Esophagus muscularis mucosa (tissue), 4 donors: ENCODE measurements around the gene NPB. TPM values are rescaled to one million over a fixed set of nuclear protein-coding genes. Genes with fewer than 3 reads are reported as not detected.

ENCODE experiments used
- DNase-seq: peaks from one replicate; pipeline ENCODE4 v3.0.0-alpha.2; 2017; ENCODE audit errors: extremely low spot score
- H3K27ac ChIP-seq, 4 donors: fragments of 200-600 bp; sonication (generic); replicated peaks in 1 of 4; 1 replicate in 3 of 4; 2 replicates in 1 of 4; pipeline ENCODE4 v1.5.1; 2016 to 2019; ENCODE audit warnings: mild to moderate bottlenecking in 1 of 4
- H3K27me3 ChIP-seq, 4 donors: fragments of 200-600 bp; sonication (generic); one replicate each; pipeline versions ENCODE4 v1.5.1 to v1.6.0; 2016 to 2019
- H3K36me3 ChIP-seq, 4 donors: fragments of 200-600 bp; sonication (generic); one replicate each; pipeline ENCODE4 v1.5.1; 2016 to 2019
- H3K4me1 ChIP-seq, 4 donors: fragments of 200-600 bp; sonication (generic); one replicate each; pipeline ENCODE4 v1.5.1; 2016 to 2019
- H3K4me3 ChIP-seq, 4 donors: fragments of 200-600 bp; sonication (generic); 1 replicate in 2 of 4; 2 replicates in 2 of 4; pipeline ENCODE4 v1.5.1; 2016 to 2019; ENCODE audit warnings: mild to moderate bottlenecking in 4 of 4, moderate library complexity in 1 of 4
- H3K9me3 ChIP-seq, 4 donors: fragments of 200-600 bp; sonication (generic); 1 replicate in 3 of 4; 2 replicates in 1 of 4; pipeline ENCODE4 v1.5.1; 2016 to 2019
- EP300 ChIP-seq: sonication (generic); formaldehyde crosslinking; IDR thresholded peaks from one replicate; pipeline ENCODE4 v1.6.1; 2017; ENCODE audit warnings: antibody characterized with exemption
- POLR2A ChIP-seq: fragments of 450-650 bp; IDR thresholded peaks from one replicate; pipeline ENCODE4 v1.6.1; 2017; ENCODE audit warnings: antibody characterized with exemption, moderate library complexity, mild to moderate bottlenecking, low read depth
- POLR2AphosphoS5 ChIP-seq, 2 donors: sonication (generic); formaldehyde crosslinking; IDR thresholded peaks; one replicate each; pipeline ENCODE4 v1.6.1; 2017; ENCODE audit warnings: antibody characterized with exemption in 2 of 2
- WGBS: methylation state at CpG from one replicate; pipeline ENCODE4 v1.1.5; 2018; 5-methylcytosine and 5-hydroxymethylcytosine counted together
- intact Hi-C: fragments of 100-400 bp; cut with DNase I; formaldehyde crosslinking; loops from one replicate; pipeline ENCODE4 v1.15.1; 2023
- total RNA-seq, 4 donors: library from RNA; depleted of rRNA; stranded (reverse); fragments of >200 nt; gene quantifications; one replicate each; pipeline versions ENCODE4 v1.1.0 to v1.2.1, GENCODE V29; 2016
- TF ChIP-seq, protein P1 (sequence below), 3 experiments: fragments of 200-600 bp in 2 of 3; fragments of 450-650 bp in 1 of 3; sonication (generic) in 2 of 3; IDR thresholded peaks; one replicate each; pipeline ENCODE4 v1.5.1; 2017 to 2019; ENCODE audit warnings: antibody characterized with exemption in 3 of 3, mild to moderate bottlenecking in 2 of 3, moderate library complexity in 1 of 3

Gene NPB
- total RNA-seq, 4 donors from 2014 or later = 0.78 to 1.8 TPM; not detected in 2

GRCh38 chr17:81942167-81942553 lies 40.1 kb downstream of the NPB start:
- Histone ChIP-seq H3K4me3 (no peak overlapping the region), H3K27ac (no peak overlapping the region), H3K9me3 (no peaks in the 10 kb centered on the region), H3K36me3 (no peaks in the 10 kb centered on the region), H3K27me3 (peaks cover 0 to 58% (median 12%) of the 10 kb centered on the region in 4 donors), H3K4me1 (peaks cover 12 to 26% (median 22%) of the 10 kb centered on the region in 4 donors)
- intact Hi-C loops = no loop called here
- no peak for DNase-seq
- WGBS = 46% methylated on average over 11 of the region's 12 CpGs
- no peak for TF ChIP-seq EP300
- TF ChIP-seq, protein P1, sequence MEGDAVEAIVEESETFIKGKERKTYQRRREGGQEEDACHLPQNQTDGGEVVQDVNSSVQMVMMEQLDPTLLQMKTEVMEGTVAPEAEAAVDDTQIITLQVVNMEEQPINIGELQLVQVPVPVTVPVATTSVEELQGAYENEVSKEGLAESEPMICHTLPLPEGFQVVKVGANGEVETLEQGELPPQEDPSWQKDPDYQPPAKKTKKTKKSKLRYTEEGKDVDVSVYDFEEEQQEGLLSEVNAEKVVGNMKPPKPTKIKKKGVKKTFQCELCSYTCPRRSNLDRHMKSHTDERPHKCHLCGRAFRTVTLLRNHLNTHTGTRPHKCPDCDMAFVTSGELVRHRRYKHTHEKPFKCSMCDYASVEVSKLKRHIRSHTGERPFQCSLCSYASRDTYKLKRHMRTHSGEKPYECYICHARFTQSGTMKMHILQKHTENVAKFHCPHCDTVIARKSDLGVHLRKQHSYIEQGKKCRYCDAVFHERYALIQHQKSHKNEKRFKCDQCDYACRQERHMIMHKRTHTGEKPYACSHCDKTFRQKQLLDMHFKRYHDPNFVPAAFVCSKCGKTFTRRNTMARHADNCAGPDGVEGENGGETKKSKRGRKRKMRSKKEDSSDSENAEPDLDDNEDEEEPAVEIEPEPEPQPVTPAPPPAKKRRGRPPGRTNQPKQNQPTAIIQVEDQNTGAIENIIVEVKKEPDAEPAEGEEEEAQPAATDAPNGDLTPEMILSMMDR (IDR thresholded peaks at IDR 0.05) = no peak
- no peak for TF ChIP-seq POLR2AphosphoS5 (IDR thresholded peaks at IDR 0.05)
- TF ChIP-seq POLR2A = no peak

DNA sequence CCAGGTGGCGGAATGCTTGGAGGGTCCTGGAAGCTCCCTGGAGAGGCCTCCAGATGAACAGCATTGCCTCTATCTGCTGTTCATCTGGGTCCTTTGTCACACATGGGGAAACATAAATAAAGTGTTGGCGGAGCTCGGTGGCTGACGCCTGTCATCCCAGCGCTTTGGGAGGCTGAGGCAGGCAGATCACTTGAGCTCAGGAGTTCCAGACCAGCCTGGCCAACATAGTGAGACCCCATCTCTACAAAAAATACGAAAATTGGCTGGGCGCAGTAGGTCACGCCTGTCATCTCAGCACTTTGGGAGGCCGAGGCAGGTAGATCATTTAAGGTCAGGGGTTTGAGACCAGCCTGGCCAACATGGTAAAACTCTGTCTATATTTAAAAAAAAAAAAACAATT lies 42.8 kb downstream of the NPB start:
- Histone ChIP-seq H3K9me3 (no peaks in the 10 kb centered on the region), H3K27me3 (peaks cover 0 to 52% (median 12%) of the 10 kb centered on the region in 4 donors), H3K36me3 (no peaks in the 10 kb centered on the region), H3K4me1 (peaks cover 0 to 15% (median 11%) of the 10 kb centered on the region in 4 donors), H3K4me3 (no peak overlapping the region), H3K27ac (no peak overlapping the region)
- WGBS = 81% methylated on average over 9 of the region's 9 CpGs
- no peak for DNase-seq
- intact Hi-C loops = no loop called here
- TF ChIP-seq EP300 (no peak), POLR2A (no peak), POLR2AphosphoS5 (IDR thresholded peaks at IDR 0.05) (no peak)
- TF ChIP-seq, protein P1 (IDR thresholded peaks at IDR 0.05) = no peak

DNA sequence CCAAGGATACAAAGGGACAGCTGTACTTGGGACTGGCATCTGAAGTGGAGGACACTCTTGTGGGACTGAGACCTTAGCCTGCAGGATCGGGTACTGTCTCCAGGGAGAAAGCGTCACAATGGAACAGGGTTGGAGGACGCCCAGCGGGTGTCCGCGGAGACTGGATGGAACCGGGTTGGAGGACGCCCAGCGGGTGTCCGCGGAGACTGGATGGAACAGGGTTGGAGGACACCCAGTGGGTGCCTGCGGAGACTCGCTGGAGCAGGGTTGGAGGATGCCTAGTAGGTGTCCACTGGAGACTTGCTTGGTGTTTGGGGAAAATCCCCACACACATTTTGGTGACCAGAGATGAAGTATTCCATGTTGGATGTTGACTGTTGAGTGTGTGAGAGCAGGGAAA lies 45.2 kb downstream of the NPB start, which contains the start of gene MYADML2:
Gene MYADML2, minus strand, starts transcription at position 45 of the 400 bp plus-strand sequence. CDS start 5,492 bp downstream, outside the sequence.
- no peaks in the 10 kb centered on the region for H3K36me3 ChIP-seq
- intact Hi-C loops = no loop called here
- peaks cover 0 to under 1% (median 0%) of the 10 kb centered on the region in 4 donors for H3K4me1 ChIP-seq
- no peak for DNase-seq
- TF ChIP-seq POLR2A (no peak), POLR2AphosphoS5 (IDR thresholded peaks at IDR 0.05) (no peak), EP300 (no peak)
- no peak within 1 kb of the TSS for H3K27ac ChIP-seq
- no peak within 1 kb of the TSS for H3K4me3 ChIP-seq
- no peaks in the 10 kb centered on the region for H3K9me3 ChIP-seq
- 89% methylated on average over 12 of the region's 13 CpGs for WGBS
- peaks cover 0 to 29% (median 6%) of the 10 kb centered on the region in 4 donors for H3K27me3 ChIP-seq

DNA sequence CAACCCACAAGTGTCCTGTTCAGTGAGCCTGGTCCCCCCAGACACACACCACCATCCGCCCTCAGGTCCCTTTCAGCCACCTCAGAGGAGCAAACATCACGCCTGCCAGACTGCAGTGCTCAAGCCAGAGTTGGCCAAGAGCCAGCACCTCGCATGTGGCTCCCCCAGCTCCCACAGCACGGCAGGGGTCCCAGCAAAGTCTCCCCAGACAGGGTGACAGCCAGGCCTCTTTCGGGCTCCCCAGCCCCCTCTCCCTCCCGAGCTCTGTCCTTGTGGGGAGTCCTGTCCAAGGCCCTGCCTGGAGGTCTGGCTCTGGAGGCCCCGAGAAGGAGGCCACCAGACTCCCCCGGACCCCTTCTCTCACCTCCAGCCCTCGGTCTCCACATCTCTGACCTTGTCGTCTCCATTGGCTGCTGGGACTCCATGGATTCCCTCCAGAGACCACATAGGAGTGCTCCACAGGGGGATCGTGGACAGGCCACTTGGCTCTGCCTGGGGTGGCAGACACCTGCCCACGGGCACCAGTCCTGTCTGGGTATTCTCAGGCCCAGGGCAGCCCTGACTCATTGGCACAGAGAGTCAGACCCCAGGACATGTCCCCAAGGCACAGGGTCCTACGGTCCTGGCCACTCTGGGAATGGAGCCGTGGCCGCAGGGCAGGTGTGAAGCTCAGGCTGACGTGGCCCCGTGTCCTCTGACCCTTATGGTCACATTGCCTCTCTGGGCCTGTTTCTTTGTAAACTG lies 46.8 kb downstream of the NPB start:
- H3K27me3 ChIP-seq = peaks cover 0 to 29% (median under 1%) of the 10 kb centered on the region in 4 donors
- no peak overlapping the region for H3K27ac ChIP-seq
- DNase-seq = no peak
- intact Hi-C loops = no loop called here
- H3K4me3 ChIP-seq = no peak overlapping the region
- H3K36me3 ChIP-seq = no peaks in the 10 kb centered on the region
- no peaks in the 10 kb centered on the region for H3K4me1 ChIP-seq
- 84% methylated on average over 11 of the region's 17 CpGs for WGBS
- TF ChIP-seq EP300 (no peak), POLR2AphosphoS5 (IDR thresholded peaks at IDR 0.05) (no peak), POLR2A (no peak)
- TF ChIP-seq, protein P1 (IDR thresholded peaks at IDR 0.05) = no peak
- H3K9me3 ChIP-seq = no peaks in the 10 kb centered on the region

DNA sequence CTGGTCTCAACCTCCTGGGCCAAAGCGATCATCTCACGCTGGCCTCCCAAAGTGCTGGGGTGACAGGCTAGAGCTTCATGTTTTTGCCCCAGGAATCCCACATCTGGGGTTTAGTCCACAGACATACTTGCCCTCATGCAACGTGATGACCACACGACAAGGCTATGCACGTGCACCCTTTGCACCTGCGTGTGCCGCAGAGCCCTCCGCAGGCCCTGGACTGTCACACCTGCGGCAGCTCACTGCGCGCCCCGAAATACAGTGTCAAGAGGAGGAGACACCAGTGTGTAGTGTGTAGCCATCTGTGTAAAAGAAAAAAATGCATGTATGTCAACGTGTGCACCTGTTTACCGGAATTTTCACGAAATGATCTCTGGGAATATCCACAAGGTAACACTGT lies 48.5 kb downstream of the NPB start:
- Histone ChIP-seq H3K36me3 (no peaks in the 10 kb centered on the region), H3K27me3 (peaks cover 0 to 35% (median 3%) of the 10 kb centered on the region in 4 donors), H3K4me1 (no peaks in the 10 kb centered on the region), H3K9me3 (no peaks in the 10 kb centered on the region), H3K4me3 (no peak overlapping the region), H3K27ac (no peak overlapping the region)
- WGBS = 90% methylated on average over 15 of the region's 15 CpGs
- no peak for DNase-seq
- TF ChIP-seq EP300 (no peak), POLR2A (no peak), POLR2AphosphoS5 (IDR thresholded peaks at IDR 0.05) (no peak)
- TF ChIP-seq, protein P1 (IDR thresholded peaks at IDR 0.05) = no peak
- intact Hi-C loops = loop anchor here (10.0 kb wide), 1 partner anchor 204 kb away; no protein-coding TSS in a partner anchor
